DOHH2 (cell line): ENCODE measurements around the gene CLIC6.

Source experiments
- CTCF ChIP-seq: fragments of 200-600 bp; sonication (generic); IDR thresholded peaks from one replicate; pipeline ENCODE4 v1.5.1; 2014; ENCODE audit warnings: antibody characterized with exemption, mild to moderate bottlenecking, low read depth, low read length; ENCODE audit not compliant: poor library complexity, severe bottlenecking
- EZH2phosphoT487 ChIP-seq: fragments of 200-600 bp; sonication (generic); IDR thresholded peaks from 2 replicates; pipeline ENCODE4 v1.6.1; 2017; ENCODE audit warnings: borderline replicate concordance, mild to moderate bottlenecking, antibody characterized with exemption, low read length, moderate library complexity, mixed read lengths

DNA sequence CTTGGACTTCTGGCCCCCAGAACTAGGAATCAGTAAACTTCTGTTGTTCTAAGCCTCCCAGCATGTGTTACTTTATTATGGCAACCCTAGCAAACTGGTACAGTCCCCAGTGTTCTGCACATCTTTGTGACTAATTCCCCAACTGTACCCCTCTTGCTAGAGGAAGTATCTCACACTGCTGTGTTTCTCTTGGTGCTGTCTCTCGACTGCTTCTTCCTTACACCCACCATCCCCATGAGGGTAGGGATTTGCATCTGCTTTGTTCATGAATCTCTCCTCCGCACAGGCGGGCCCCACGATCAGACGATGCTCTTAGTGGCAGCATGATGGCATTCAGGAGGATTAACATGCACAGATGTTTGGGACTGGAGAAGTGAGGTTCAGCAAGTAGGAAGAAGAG lies 46.7 kb downstream of the CLIC6 start:
- TF ChIP-seq CTCF (no peak), EZH2phosphoT487 (no peak)
